BLaER1 (cell line): ENCODE measurements around the gene ATP6V0C.
A peak's percentile ranks its signal among the peaks of the same experiment; 100 is the strongest.

ENCODE experiments used
- H3K27ac ChIP-seq: shearing (Covaris generic); formaldehyde crosslinking; 2 replicates; pipeline ENCODE4 v1.8.1; 2022
- H3K27me3 ChIP-seq: shearing (Covaris generic); formaldehyde crosslinking; 2 replicates; pipeline ENCODE4 v1.8.1; 2022
- H3K36me3 ChIP-seq: shearing (Covaris generic); formaldehyde crosslinking; 2 replicates; pipeline ENCODE4 v1.8.1; 2022
- H3K4me1 ChIP-seq: shearing (Covaris generic); formaldehyde crosslinking; 2 replicates; pipeline ENCODE4 v1.8.1; 2022
- H3K4me2 ChIP-seq: shearing (Covaris generic); formaldehyde crosslinking; 2 replicates; pipeline ENCODE4 v1.8.1; 2022
- H3K4me3 ChIP-seq: shearing (Covaris generic); formaldehyde crosslinking; 2 replicates; pipeline ENCODE4 v1.8.1; 2022
- H3K9ac ChIP-seq: shearing (Covaris generic); formaldehyde crosslinking; 2 replicates; pipeline ENCODE4 v1.8.1; 2022
- H3K9me3 ChIP-seq: shearing (Covaris generic); formaldehyde crosslinking; 2 replicates; pipeline ENCODE4 v1.8.1; 2022
- H4K20me1 ChIP-seq: shearing (Covaris generic); formaldehyde crosslinking; 2 replicates; pipeline ENCODE4 v1.8.1; 2022
- Cebpa-rat ChIP-seq: shearing (Covaris generic); IDR thresholded peaks from 2 replicates; pipeline ENCODE4 v1.8.1; 2022

The ATP6V0C gene

GRCh38 chr16:2481676-2482075 lies 32.1 kb upstream of the ATP6V0C start:
- TF ChIP-seq Cebpa-rat: no peak
- no peak overlapping the region for H3K4me3 ChIP-seq
- H3K4me2 ChIP-seq: peak overlapping the region; percentile 83; the same call in 1 of the 2 replicates
- H4K20me1 ChIP-seq: peaks cover 100% of the 10 kb centered on the region
- peak overlapping the region; percentile 66; the same call in 1 of the 2 replicates for H3K9ac ChIP-seq
- H3K9me3 ChIP-seq: no peaks in the 10 kb centered on the region
- peaks cover 84% of the 10 kb centered on the region for H3K4me1 ChIP-seq
- peaks cover 56% of the 10 kb centered on the region for H3K36me3 ChIP-seq
- no peaks in the 10 kb centered on the region for H3K27me3 ChIP-seq
- H3K27ac ChIP-seq: peak overlapping the region; percentile 67; the same call in 1 of the 2 replicates

GRCh38 chr16:2482249-2482648 lies 31.5 kb upstream of the ATP6V0C start:
- Histone ChIP-seq H3K9me3 (no peaks in the 10 kb centered on the region), H3K4me1 (peaks cover 84% of the 10 kb centered on the region), H3K4me2 (peak overlapping the region; percentile 83), H3K4me3 (no peak overlapping the region; the same call in 1 of the 2 replicates), H4K20me1 (peaks cover 100% of the 10 kb centered on the region), H3K9ac (peak overlapping the region; percentile 66), H3K36me3 (peaks cover 56% of the 10 kb centered on the region), H3K27ac (peak overlapping the region; percentile 67), H3K27me3 (no peaks in the 10 kb centered on the region)
- no peak for TF ChIP-seq Cebpa-rat

GRCh38 chr16:2482708-2483534 lies 30.8 kb upstream of the ATP6V0C start:
- Histone ChIP-seq H3K27ac (peak overlapping the region; percentile 67), H3K27me3 (no peaks in the 10 kb centered on the region), H3K36me3 (peaks cover 53% of the 10 kb centered on the region), H3K4me1 (peaks cover 84% of the 10 kb centered on the region), H3K4me2 (peak overlapping the region; percentile 83), H3K9me3 (no peaks in the 10 kb centered on the region), H3K4me3 (no peak overlapping the region; the same call in 1 of the 2 replicates), H4K20me1 (peaks cover 100% of the 10 kb centered on the region), H3K9ac (peak overlapping the region; percentile 66)
- no peak for TF ChIP-seq Cebpa-rat

GRCh38 chr16:2483939-2484897 lies 29.5 kb upstream of the ATP6V0C start:
- H3K9ac ChIP-seq: peak overlapping the region; percentile 66
- peak overlapping the region; percentile 83 for H3K4me2 ChIP-seq
- H3K9me3 ChIP-seq: no peaks in the 10 kb centered on the region
- no peak for TF ChIP-seq Cebpa-rat
- H3K27ac ChIP-seq: peak overlapping the region; percentile 67
- peaks cover 100% of the 10 kb centered on the region for H4K20me1 ChIP-seq
- H3K4me3 ChIP-seq: no peak overlapping the region; the same call in 1 of the 2 replicates
- H3K4me1 ChIP-seq: peaks cover 85% of the 10 kb centered on the region
- H3K36me3 ChIP-seq: peaks cover 40% of the 10 kb centered on the region
- no peaks in the 10 kb centered on the region for H3K27me3 ChIP-seq

GRCh38 chr16:2484898-2485508 lies 28.7 kb upstream of the ATP6V0C start:
- peak overlapping the region; percentile 67 for H3K27ac ChIP-seq
- H3K4me2 ChIP-seq: peak overlapping the region; percentile 83
- H3K4me1 ChIP-seq: peaks cover 85% of the 10 kb centered on the region
- no peak overlapping the region for H3K4me3 ChIP-seq
- peak overlapping the region; percentile 56 for H3K9ac ChIP-seq
- TF ChIP-seq Cebpa-rat: no peak; the same call in 1 of the 2 replicates
- no peaks in the 10 kb centered on the region for H3K27me3 ChIP-seq
- no peaks in the 10 kb centered on the region for H3K9me3 ChIP-seq
- H4K20me1 ChIP-seq: peaks cover 100% of the 10 kb centered on the region
- H3K36me3 ChIP-seq: peaks cover 40% of the 10 kb centered on the region

- H3K4me3 ChIP-seq: no peak overlapping the region
- peaks cover 40% of the 10 kb centered on the region for H3K36me3 ChIP-seq
- no peaks in the 10 kb centered on the region for H3K27me3 ChIP-seq
- peak overlapping the region; percentile 56 for H3K9ac ChIP-seq
- H3K9me3 ChIP-seq: no peaks in the 10 kb centered on the region
- peaks cover 76% of the 10 kb centered on the region for H3K4me1 ChIP-seq
- peaks cover 100% of the 10 kb centered on the region for H4K20me1 ChIP-seq
- peak overlapping the region; percentile 67 for H3K27ac ChIP-seq
- TF ChIP-seq Cebpa-rat: no peak
- H3K4me2 ChIP-seq: peak overlapping the region; percentile 83
Measured at GRCh38 chr16:2485811-2486507, 27.8 kb upstream of the ATP6V0C start.

- H3K4me1 ChIP-seq: peaks cover 66% of the 10 kb centered on the region
- TF ChIP-seq Cebpa-rat: no peak
- no peaks in the 10 kb centered on the region for H3K9me3 ChIP-seq
- peak overlapping the region; percentile 56 for H3K9ac ChIP-seq
- H3K36me3 ChIP-seq: peaks cover 38% of the 10 kb centered on the region
- no peak overlapping the region for H3K4me3 ChIP-seq
- H3K27me3 ChIP-seq: no peaks in the 10 kb centered on the region
- H4K20me1 ChIP-seq: peaks cover 100% of the 10 kb centered on the region
- peak overlapping the region; percentile 83 for H3K4me2 ChIP-seq
- H3K27ac ChIP-seq: peak overlapping the region; percentile 67
Measured at GRCh38 chr16:2486645-2487516, 26.9 kb upstream of the ATP6V0C start.

GRCh38 chr16:2487517-2487842 lies 26.3 kb upstream of the ATP6V0C start:
- H3K27ac ChIP-seq: peak overlapping the region; percentile 50
- no peak overlapping the region for H3K4me3 ChIP-seq
- no peaks in the 10 kb centered on the region for H3K27me3 ChIP-seq
- no peaks in the 10 kb centered on the region for H3K9me3 ChIP-seq
- peak overlapping the region; percentile 83 for H3K4me2 ChIP-seq
- H3K9ac ChIP-seq: peak overlapping the region; percentile 56
- H3K4me1 ChIP-seq: peaks cover 60% of the 10 kb centered on the region
- peaks cover 44% of the 10 kb centered on the region for H3K36me3 ChIP-seq
- no peak for TF ChIP-seq Cebpa-rat
- peaks cover 100% of the 10 kb centered on the region for H4K20me1 ChIP-seq
